HG03039 (cell line): Measurements from ENCODE around the gene ITPR1.

ENCODE experiments used
- ATAC-seq: cut with Tn5 transposase; IDR thresholded peaks from one replicate; pipeline ENCODE4 v1.9.1; 2021; ENCODE audit warnings: mild to moderate bottlenecking, moderate library complexity; ENCODE audit not compliant: unreplicated experiment

Gene ITPR1

DNA sequence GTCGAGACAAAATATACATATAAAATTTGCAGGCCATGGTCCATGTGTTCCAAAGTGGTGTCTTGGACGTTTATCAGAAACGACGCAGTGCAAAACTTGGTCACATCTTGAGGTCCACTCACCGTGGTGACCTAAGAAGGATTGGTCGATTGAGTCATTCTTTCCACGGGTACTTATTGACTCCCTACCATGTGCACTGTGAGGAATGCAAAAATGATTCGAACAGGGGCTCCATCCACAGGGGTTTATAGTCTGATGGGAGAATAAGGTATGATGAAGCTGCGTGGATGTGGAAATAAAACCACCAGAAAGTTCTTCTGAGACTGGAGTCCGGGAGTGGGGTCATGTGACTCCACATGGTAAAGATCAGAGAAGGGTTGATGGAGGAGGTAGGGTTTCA, 185.2 kb downstream of the ITPR1 start:
- no peak for ATAC-seq

DNA sequence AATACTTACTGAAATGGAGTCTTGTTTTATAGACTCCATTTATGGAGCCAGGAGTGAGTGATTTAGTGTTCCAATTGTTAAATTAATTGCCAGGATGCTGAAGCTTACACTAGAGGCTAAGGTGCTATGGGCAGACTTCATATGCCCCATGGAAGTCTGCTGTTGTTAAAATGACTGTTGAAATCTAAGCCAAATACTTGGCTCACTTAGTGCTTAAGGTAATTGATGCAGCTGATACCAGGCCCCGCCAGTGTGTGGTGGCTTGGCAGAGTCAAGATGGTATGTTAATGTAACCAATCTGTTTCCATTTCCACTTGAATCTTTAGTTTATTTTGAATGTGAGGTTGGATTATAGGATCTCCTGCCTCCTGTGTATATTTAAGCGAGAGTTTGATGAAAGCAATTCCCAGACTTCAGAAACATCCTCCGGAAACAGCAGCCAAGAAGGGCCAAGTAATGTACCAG, 187.1 kb downstream of the ITPR1 start:
- no peak for ATAC-seq

DNA sequence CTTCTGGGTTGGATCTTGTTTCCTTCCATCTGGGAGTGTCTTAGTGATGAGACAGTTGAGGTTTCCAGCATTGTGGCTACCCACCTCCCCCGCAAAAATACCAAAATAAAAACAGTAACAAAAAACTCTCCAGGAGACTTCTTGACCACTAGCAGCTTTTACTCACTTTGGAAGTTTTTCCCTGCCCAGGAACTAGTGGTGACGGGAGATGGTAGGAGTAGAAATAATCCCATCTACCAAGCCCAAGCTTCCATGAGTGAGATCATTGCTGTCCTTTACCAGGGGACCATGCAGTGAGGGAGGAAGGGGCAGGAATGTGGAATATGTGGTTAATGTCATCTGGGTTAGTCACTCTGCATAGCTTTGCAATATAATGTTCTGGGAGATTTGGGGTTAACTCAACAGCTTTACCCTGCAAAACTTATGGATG, 187.7 kb downstream of the ITPR1 start:
- ATAC-seq, result no peak

DNA sequence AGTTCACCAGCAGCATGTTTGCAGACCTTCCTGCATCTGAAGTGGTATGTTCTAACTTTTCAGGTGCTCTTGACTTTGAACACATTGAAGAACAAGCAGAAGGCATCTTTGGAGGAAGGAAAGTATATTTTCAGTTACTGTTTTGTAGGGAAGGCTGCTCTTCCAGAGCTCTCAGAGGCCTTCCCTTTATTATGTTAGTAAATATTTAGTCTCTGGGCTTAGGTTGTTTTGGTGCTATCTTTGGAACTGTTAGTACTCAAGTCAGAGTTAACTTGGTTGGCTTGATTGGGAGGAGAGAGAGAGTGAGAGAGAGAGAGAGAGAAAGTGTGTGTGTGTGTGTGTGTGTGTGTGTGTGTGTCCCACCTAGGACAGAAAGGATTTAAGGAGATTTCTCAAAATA, 188.2 kb downstream of the ITPR1 start:
- ATAC-seq, result no peak

DNA sequence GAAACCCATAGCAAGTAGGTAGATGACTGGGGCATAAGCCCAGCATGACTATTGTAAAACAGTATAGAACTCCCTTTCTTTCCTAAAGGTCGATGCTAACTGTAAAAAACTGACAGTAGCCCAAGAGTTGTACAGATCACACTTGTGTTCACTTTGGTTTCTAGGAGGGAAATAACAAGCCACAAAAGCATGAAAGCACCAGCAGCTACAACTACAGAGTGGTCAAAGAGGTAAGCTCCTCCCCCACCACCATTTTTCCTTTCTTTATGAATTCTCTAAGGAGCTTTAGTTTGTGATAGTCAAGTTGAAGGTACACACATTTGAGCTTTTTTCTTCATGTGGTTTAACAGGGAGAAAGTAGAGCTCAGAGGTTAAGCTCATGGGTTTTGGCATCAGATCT, 191.0 kb downstream of the ITPR1 start:
- no peak for ATAC-seq

DNA sequence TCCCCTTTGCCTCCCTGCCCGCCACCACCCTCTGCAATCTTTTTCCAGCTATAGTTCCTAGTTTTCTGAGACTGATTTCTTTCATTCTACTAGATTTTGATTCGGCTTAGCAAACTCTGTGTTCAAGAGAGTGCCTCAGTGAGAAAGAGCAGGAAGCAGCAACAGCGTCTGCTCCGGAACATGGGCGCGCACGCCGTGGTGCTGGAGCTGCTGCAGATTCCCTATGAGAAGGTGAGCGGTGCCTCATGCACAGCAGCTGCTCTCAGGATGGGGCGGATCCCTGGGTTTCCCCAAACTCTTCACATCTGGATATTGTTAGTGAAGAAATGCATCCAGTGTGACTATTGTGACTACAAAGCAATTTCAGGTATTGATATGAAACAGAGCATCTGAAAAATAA, 191.8 kb downstream of the ITPR1 start:
- ATAC-seq, result no peak

DNA sequence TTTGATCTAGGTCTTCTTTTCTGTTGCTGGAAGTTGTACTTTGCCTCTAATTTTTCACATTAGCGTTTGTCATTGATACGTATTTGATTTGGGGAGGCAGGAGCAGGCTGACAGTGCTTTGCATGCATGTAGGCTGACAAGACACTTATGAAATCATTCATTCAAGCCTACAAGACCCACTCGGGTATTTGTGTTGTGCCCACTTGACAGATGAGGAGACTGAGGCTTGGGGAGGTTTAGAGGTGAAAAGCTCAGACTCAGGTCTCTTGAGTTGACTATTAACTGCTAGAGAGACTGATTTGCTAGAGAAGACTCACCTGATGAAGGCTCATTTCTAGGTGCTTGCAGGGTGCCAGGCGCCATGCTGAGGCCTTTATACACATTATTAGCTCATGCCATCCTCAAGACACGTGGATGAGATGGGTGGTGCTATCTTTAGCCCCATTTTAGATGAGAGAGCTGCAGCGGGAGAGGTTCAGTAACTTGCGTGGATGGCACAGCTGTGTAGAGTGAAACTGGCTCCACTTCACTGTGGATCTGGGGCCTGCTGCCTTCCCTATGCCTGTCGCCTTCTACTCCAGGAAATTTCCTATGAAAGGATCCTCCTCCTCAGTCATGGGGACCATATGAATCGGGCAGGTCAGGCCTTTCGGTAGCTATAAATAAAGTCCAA, 192.7 kb downstream of the ITPR1 start:
- ATAC-seq, result no peak

DNA sequence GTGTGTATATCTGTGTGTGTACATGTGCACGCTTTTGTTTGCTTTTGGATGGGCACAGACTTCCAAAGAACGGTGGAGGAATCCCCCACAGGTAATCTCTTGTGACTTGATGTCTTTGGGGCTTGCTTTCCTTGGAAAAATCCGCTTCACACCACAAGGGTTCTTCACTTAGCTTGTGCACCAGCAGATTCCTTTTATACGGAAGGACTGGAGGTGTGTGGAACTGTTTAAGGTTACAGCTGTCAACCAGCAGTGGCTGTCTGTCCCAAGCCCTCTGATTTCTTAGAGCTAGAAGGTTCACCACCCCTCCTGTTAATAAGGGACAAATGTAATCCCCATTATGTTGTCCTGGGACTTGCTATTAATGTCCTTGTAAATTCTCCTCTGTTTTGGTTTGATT, 193.5 kb downstream of the ITPR1 start:
- no peak for ATAC-seq

DNA sequence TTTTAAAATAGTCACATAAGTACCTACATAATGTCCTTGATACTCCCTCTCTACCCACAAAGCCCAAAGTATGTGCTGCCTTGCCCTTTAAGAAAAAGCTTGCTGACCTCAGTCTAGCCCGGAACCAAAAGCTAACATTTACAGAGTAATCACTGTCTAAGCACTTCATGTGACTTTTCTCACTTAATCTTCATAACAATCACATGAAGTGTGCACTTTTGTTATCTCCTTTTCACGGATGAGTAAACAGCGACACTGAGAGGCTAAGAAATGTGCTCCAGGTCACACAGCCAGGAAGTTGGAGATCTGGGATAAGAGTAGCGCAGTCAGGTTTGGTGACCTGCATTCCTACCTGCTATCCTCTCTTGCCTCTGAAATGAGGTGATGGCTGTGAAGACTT, 194.0 kb downstream of the ITPR1 start:
- ATAC-seq, result no peak

DNA sequence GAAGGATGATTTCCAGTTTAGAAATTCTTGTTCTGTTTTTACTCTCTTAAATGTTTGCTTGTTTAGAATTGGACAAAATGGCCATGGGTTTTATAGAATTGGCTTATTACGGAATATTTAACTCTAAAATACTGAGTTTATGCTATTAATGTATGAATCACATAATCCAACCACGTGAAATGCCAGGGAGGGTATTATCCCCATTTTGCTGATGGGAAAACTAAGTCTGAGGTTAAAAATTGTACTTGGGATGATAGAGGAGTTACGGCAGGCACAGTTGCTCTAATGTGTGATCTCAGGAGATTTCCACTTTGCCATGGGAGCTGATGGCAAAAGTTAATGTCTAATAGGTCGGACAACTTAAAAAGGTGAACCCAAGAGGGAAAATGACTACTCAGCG, 194.4 kb downstream of the ITPR1 start:
- no peak for ATAC-seq

DNA sequence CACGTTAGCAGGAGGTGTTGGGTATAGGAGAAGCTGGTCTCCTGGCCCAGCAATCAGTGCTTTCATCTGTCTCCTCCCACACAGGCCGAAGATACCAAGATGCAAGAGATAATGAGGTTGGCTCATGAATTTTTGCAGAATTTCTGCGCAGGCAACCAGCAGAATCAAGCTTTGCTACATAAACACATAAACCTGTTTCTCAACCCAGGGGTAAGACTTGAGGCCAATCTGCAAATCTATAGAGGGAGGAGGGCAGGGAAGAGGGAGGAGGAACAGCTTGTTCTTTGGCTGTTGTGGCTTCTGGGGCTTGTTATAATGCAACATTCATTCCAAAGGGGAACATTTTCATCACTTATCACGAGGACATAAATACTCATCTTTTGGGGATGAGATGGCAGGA, 195.3 kb downstream of the ITPR1 start:
- no peak for ATAC-seq

DNA sequence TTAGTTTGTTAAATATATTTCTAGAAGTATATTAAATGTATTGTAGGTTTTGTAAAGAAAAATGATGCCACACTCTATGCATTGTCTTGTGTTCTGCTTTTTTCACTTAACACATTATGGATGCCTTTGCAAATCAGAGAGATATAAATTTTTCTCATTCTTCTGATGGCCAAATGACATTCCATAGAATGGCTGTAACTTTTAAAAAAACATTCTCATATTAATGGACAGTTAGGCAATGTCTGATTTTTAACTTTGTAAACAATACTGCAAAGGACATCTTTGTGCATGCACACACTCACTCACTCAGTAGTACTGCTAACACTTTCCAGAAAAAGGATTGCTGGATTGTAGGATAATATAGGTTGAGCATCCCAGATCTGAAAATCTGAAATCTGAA, 195.9 kb downstream of the ITPR1 start:
- no peak for ATAC-seq

DNA sequence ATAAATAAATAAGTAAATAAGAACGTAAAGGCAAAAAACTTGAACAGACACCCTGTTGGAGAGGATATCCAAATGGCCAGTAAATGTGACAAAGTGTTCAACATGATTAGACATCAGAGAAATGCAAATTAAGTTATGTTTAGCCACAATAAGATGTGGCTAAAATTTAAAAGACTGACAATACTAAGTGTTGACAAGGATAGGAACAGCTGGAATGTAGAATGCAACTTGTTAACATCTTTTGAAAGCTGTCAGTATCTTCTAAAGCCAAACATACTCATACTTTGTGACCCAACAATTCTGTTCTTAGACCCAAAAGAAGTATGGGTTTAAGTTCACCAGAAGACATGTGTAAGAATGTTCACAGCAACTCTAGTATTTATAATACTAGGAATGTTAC, 197.1 kb downstream of the ITPR1 start:
- ATAC-seq, result no peak

DNA sequence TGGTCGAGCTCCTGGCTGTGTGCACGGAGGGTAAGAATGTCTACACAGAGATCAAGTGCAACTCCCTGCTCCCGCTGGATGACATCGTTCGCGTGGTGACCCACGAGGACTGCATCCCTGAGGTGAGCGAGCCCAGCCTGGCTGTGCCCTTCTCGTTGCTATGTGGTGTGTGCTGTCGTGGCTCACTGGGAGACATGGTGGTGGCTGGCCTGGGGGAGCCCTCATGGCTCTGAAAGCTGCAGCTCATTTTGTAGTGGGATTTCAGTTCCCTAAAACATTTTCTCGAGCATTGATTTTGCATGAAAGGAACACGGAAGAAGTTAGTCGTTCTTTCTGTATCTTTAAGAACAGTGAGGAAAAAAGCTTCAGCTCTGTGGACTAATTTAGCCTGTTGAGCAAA, 200.5 kb downstream of the ITPR1 start:
- ATAC-seq, result peak; percentile 85

DNA sequence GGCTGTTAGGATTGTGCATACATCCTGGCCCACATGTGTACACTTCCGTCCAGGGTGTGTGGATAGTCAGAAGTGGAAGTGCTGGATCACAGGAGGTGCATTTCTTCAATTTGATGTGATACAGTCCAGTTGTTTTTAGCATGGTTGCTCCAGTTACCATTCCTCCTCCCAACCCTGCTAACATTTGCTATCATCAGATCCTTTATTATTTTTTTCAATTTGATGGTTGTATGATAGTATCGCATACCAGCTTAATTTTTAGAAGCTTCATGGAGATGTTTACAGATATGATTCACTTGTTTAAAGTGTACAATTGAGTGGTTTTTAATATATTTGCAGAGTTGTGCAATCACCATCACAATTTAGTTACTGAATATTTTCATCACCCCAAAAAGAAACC, 202.7 kb downstream of the ITPR1 start:
- no peak for ATAC-seq

DNA sequence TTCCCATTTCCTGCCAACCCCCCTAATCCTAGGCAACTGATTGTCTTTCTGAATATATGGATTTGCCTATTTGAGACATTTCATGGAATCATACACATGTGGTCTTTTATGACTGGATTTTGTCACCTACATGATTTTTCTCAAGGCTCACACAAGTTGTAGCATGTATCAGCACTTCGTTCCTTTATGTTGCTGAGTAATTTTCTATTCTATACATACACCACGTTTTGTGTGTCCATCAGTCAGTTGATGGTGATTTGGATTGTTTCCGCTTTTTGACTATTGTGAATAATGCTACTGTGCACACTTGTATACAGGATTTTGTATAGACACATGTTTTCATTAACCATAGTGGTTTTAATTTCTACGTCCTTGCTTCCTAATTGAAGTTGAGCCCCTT, 203.1 kb downstream of the ITPR1 start:
- ATAC-seq, result no peak

DNA sequence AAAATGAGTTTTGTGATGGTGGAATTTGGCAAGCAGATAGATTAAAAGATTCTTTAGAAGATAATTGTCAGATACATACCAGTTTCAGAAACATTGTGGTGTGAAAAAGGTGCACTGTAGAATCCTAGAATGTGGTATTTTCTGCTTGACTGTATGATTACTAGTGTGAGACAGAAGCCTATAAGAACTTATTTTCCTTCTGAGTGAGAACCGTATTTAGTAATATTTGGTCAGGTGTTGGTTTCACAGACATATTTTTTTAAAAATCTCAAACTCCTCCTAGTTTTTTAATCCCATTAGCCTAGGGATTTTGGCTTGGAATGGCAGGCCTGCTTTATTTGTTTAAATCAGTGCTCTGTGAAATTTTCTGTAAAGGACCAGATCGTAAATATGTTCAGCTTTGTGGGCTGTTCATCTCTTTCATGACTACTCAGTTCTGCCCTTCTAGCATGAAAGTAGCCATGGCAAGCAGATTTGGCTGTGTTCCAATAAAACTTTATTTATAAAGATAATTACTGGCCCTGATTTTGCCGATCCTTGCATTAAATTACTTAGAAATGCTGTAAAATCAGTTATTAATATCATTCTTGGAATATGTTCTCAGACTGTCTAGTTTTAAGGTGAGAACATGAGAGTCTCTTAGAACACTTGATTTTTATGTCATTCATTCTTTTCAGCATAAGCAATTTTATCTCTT, 205.1 kb downstream of the ITPR1 start:
- ATAC-seq, result no peak

DNA sequence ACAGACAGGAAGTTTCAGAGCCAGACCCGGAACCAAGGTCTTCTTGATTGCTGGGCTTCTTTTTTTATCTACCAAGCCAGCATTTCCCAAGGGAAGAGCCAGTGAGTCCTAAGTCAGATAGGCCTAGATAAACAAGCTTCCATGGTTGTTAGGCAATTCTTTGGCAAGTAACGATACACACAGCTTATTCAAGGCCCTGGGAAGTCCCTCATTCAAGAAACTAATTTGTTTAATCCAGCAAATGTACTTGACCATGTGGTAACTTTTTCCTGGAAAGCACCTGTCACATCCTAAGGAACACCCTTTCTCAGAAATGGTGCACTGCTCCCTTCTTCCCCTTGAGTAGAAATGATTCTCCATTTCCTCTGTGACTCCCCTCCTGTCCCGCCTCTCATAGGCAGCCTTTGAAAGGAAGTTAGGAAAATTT, 209.9 kb downstream of the ITPR1 start:
- ATAC-seq, result no peak

DNA sequence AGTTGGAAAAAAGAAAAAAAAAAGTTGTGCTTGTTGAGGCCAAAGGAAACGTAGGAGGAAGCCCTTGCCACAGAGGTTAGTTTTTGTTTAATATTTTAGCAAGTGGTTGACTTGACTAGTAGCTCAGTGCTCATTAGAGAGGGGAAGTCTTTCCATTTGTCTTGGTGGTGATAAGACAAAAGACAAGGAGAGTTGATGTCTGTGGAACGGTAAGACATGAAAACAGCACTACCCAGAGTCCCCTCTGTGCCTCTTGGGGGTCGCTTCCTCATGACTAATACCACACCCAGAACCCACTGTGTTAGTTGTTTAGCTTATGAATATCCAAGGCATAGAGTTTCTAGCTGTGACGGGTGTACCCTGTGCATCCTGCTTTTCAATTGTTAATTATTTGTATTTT, 211.4 kb downstream of the ITPR1 start:
- no peak for ATAC-seq

DNA sequence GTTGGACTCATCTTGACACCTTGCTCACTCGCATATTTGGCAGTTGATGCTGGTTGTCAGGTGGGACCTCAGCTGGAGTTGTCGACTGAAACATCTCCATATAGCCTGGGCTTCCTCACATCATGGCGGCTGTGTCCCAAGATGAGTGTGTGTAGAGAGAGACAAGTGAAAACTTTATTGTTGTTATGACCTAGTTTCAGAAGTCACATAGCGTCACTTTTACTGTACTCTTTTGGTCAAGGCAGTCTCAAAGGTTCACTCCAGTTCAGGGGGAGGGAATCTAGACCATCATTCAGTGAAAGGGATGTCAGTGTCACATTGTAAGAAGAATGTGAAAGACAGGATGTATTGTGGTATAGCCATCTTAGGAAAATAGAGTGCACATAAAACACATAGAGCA, 214.2 kb downstream of the ITPR1 start:
- ATAC-seq, result no peak

DNA sequence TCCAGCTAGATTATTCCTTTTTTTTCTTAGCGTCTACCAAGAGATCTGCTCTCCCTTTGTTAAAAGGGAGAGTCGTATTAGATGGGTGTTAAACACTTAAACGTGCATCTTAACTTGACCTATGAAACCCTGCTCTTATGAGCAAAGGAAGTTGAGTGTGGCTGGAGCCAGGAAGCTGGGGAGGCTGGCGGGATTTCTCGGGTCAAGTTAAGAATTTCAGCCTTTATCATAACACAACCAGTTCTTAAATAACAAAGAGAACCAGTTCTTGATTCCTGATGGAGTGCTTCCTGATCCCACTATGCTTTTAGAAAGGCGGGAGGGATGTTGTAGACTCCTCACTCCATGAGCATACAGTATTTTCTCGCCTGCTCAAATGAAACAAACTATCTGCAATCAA, 215.1 kb downstream of the ITPR1 start:
- no peak for ATAC-seq

DNA sequence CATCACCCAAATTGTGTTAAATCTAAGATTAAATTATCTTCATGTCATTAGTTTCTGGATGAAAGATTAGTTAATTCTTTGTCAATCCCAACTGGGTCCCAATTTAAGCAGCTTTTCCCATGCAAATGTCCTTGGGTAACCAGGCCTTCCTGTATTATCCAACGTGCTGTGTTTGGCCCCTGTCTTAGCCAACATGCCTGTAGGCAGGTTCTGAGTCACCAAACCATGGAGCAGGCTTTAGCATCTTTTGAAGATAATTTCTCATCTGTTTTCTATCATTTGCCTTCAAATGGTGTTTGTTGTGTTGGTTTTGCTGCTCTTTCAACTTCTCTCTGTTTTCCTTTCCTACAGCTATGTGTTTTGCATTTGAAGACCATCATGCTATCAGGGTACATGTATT, 216.2 kb downstream of the ITPR1 start:
- no peak for ATAC-seq

DNA sequence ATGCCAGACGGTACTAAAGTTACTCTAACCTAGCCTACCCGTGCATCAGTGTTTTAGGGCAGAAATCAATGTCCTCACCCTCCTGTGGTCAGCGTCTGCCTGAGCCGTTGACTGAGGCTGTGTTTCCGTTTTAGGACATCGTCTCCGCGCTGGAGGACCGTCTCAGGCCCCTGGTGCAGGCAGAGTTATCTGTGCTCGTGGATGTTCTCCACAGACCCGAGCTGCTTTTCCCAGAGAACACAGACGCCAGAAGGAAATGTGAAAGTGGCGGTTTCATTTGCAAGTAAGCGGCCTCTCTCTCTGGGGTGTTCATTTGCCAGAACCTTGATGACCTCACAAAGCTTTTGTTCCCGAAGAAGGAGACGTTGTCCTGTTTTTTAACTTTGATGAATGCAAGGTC, 217.0 kb downstream of the ITPR1 start:
- no peak for ATAC-seq
